HG02852 (cell line): ENCODE data around the gene FOXM1.
A peak's percentile ranks its signal among the peaks of the same experiment; 100 is the strongest.

ENCODE experiments used
- ATAC-seq: cut with Tn5 transposase; IDR thresholded peaks from one replicate; pipeline ENCODE4 v1.9.1; 2021; ENCODE audit warnings: mild to moderate bottlenecking, moderate library complexity; ENCODE audit not compliant: unreplicated experiment

FOXM1 gene

GRCh38 chr12:2877047-2877952, at the start of gene FOXM1, which contains the start of gene RHNO1:
Gene FOXM1, minus strand, starts transcription at chr12:2877174. Its CDS starts 2,696 bp downstream, at chr12:2874478.
Gene RHNO1, plus strand, starts transcription at chr12:2877223. Its CDS starts 8,144 bp downstream, at chr12:2885367.
- peak; percentile 76 for ATAC-seq

GRCh38 chr12:2925322-2925995, 48.5 kb upstream of the FOXM1 start:
- ATAC-seq: no peak

- no peak for ATAC-seq
Measured at GRCh38 chr12:2924019-2924418, 47.0 kb upstream of the FOXM1 start.

GRCh38 chr12:2923057-2923456, 46.1 kb upstream of the FOXM1 start:
- no peak for ATAC-seq

- ATAC-seq: no peak
Measured at GRCh38 chr12:2922329-2922728, 45.4 kb upstream of the FOXM1 start.

GRCh38 chr12:2919249-2919648, 42.3 kb upstream of the FOXM1 start:
- ATAC-seq: no peak

GRCh38 chr12:2912216-2912575, 35.2 kb upstream of the FOXM1 start:
- no peak for ATAC-seq

- no peak for ATAC-seq
Measured at GRCh38 chr12:2904260-2904659, 27.3 kb upstream of the FOXM1 start.

GRCh38 chr12:2902272-2902880, 25.4 kb upstream of the FOXM1 start:
- ATAC-seq: no peak

GRCh38 chr12:2900642-2901041, 23.7 kb upstream of the FOXM1 start:
- no peak for ATAC-seq

GRCh38 chr12:2897418-2897817, 20.4 kb upstream of the FOXM1 start:
- ATAC-seq: no peak

- ATAC-seq: no peak
Measured at GRCh38 chr12:2895511-2895910, 18.5 kb upstream of the FOXM1 start.

- ATAC-seq: no peak
Measured at GRCh38 chr12:2895051-2895451, 18.1 kb upstream of the FOXM1 start.

- no peak for ATAC-seq
Measured at GRCh38 chr12:2893007-2893406, 16.0 kb upstream of the FOXM1 start.

GRCh38 chr12:2892246-2892645, 15.3 kb upstream of the FOXM1 start:
- ATAC-seq: no peak

- ATAC-seq: no peak
Measured at GRCh38 chr12:2891240-2892053, 14.5 kb upstream of the FOXM1 start.

GRCh38 chr12:2890388-2891239, 13.6 kb upstream of the FOXM1 start, which contains the start of gene TULP3:
Gene TULP3, plus strand, starts transcription at chr12:2890891. Its CDS starts 57 bp downstream, at chr12:2890948.
- ATAC-seq: peak; percentile 99

- ATAC-seq: no peak
Measured at GRCh38 chr12:2890001-2890387, 13.0 kb upstream of the FOXM1 start.

- ATAC-seq: no peak
Measured at GRCh38 chr12:2886768-2887450, 9.9 kb upstream of the FOXM1 start.
